Fibroblast of lung (primary cell): ENCODE measurements around the gene WDR31.

Experiments
- CTCF ChIP-seq, 2 donors: IDR thresholded peaks in 1 of 2; conservative IDR thresholded peaks in 1 of 2; 1 replicate in 1 of 2; 2 replicates in 1 of 2; pipeline ENCODE4 v1.5.1; 2011 to 2012; ENCODE audit warnings: low read length in 2 of 2, control low read depth in 1 of 2, inconsistent platforms in 1 of 2, low read depth in 1 of 2, mild to moderate bottlenecking in 1 of 2
- EZH2 ChIP-seq: IDR thresholded peaks from 2 replicates; pipeline ENCODE4 v1.5.1; 2012; ENCODE audit warnings: low read length, control low read depth, mild to moderate bottlenecking; ENCODE audit errors: missing control alignments

GRCh38 chr9:113293285-113293878 is 46.7 kb downstream of the WDR31 start:
- TF ChIP-seq CTCF (conservative IDR thresholded peaks at IDR 0.05 in 1 of 2, IDR thresholded peaks at IDR 0.05 in 1 of 2; ENCODE audit: low read depth in 1 of 2, low read length in 2 of 2) (no peak), EZH2 (no peak)
